K562 (cell line): ENCODE data around the gene CNNM2. TPM values are rescaled to one million over a fixed set of nuclear protein-coding genes. Genes with fewer than 3 reads are reported as not detected.

Experiments
- ATAC-seq: fragments of 200-7000 bp; cut with Tn5 transposase; 3 replicates; pipeline ENCODE4 v1.9.1; 2020; ENCODE audit warnings: moderate library complexity
- BruUV-seq: library from RNA; stranded (reverse); fragments of 400-500 nt; replicated peaks from 2 replicates; lab custom pipeline; 2021; lab: Mats Ljungman, UMichigan
- CTCF ChIA-PET: fragments of 300-600 bp; formaldehyde crosslinking; extraction: SDS; loops from one replicate; lab custom pipeline; 2021; ENCODE audit warnings: low intra/inter-chr PET ratio; lab: Yijun Ruan, JAX
- POLR2A ChIA-PET: fragments of 300-600, 350-650 bp; sonication (Branson Sonifier 250); formaldehyde crosslinking; extraction: SDS; loops from one replicate; lab custom pipeline; 2021; ENCODE audit warnings: antibody characterized with exemption, inconsistent platforms; lab: Yijun Ruan, JAX
- DNase-seq, 4 experiments: peaks; one replicate each; pipeline versions ENCODE4 v3.0.0 to v3.0.0-alpha.2; 2011 to 2018; ENCODE audit warnings: low spot score in 3 of 4, mixed read lengths in 3 of 4; ENCODE audit errors: extremely low read depth in 1 of 4
- FAIRE-seq: peaks from 2 replicates; lab custom pipeline; 2011; peaks lifted over from hg19 to GRCh38; lab: Jason Lieb, UNC
- H2AFZ ChIP-seq: 2 replicates; pipeline ENCODE4 v1.6.0; 2011; ENCODE audit warnings: low read depth, low read length, control low read depth, inconsistent platforms
- H3K27ac ChIP-seq: fragments of 200-600 bp; 3 replicates; pipeline ENCODE4 v1.8.0; 2011; ENCODE audit warnings: low read depth, mild to moderate bottlenecking, control low read depth, inconsistent platforms, low read length, moderate library complexity, mixed read lengths; ENCODE audit errors: extremely low read depth
- H3K27me3 ChIP-seq, 2 experiments: fragments of 300-600 bp in 1 of 2; 2 replicates in 1 of 2; 3 replicates in 1 of 2; pipeline versions ENCODE4 v1.6.0 to v1.8.0; 2011; ENCODE audit warnings: inconsistent platforms in 2 of 2, low read length in 2 of 2, mild to moderate bottlenecking in 1 of 2, mixed read lengths in 1 of 2, moderate library complexity in 1 of 2; ENCODE audit not compliant: control insufficient read depth in 2 of 2, insufficient read depth in 2 of 2
- H3K36me3 ChIP-seq: fragments of 300-600 bp; 3 replicates; pipeline ENCODE4 v1.8.0; 2011; ENCODE audit warnings: mild to moderate bottlenecking, low read length, inconsistent platforms; ENCODE audit not compliant: control insufficient read depth, insufficient read depth
- H3K4me1 ChIP-seq, 2 experiments: fragments of 200-600 bp in 1 of 2; replicated peaks in 1 of 2; 2 replicates in 1 of 2; 3 replicates in 1 of 2; pipeline versions ENCODE4 v1.5.1 to v1.8.0; 2011; ENCODE audit warnings: inconsistent platforms in 2 of 2, low read length in 2 of 2, mild to moderate bottlenecking in 1 of 2, mixed read lengths in 1 of 2, moderate library complexity in 1 of 2; ENCODE audit not compliant: control insufficient read depth in 2 of 2, insufficient read depth in 2 of 2
- H3K4me2 ChIP-seq: 2 replicates; pipeline ENCODE4 v1.6.1; 2011; ENCODE audit warnings: low read length, control low read depth, inconsistent platforms, mixed read lengths; ENCODE audit not compliant: insufficient read depth
- H3K4me3 ChIP-seq: fragments of 200-600 bp; sonication (generic), shearing (Covaris generic); 2 replicates; pipeline ENCODE4 v1.5.1; 2016; ENCODE audit warnings: control low read depth, inconsistent platforms
- H3K79me2 ChIP-seq: fragments of 200-600 bp; 3 replicates; pipeline ENCODE4 v1.8.0; 2011; ENCODE audit warnings: low read length, inconsistent platforms; ENCODE audit not compliant: control insufficient read depth, insufficient read depth
- H3K9ac ChIP-seq, 2 experiments: 2 replicates each; pipeline versions ENCODE4 v1.6.0 to v1.6.1; 2011; ENCODE audit warnings: low read depth in 2 of 2, low read length in 2 of 2, control low read depth in 1 of 2, inconsistent platforms in 1 of 2, mild to moderate bottlenecking in 1 of 2, mixed read lengths in 1 of 2; ENCODE audit not compliant: insufficient read depth in 1 of 2
- H3K9me1 ChIP-seq: one replicate; pipeline ENCODE4 v1.6.0; 2011; ENCODE audit warnings: inconsistent platforms, mild to moderate bottlenecking, low read length, moderate library complexity; ENCODE audit not compliant: control insufficient read depth, insufficient read depth
- H3K9me3 ChIP-seq: replicated peaks from 2 replicates; pipeline ENCODE4 v1.5.1; 2011; ENCODE audit warnings: low read depth, low read length, inconsistent platforms; ENCODE audit not compliant: control insufficient read depth, insufficient read depth
- H4K20me1 ChIP-seq: replicated peaks from 2 replicates; pipeline ENCODE4 v1.6.1; 2011; ENCODE audit warnings: low read length, inconsistent platforms, mixed read lengths; ENCODE audit not compliant: control insufficient read depth, insufficient read depth
- ARID3B ChIP-seq: fragments of 250-450 bp; sonication (Bioruptor Pico); IDR thresholded peaks from 2 replicates; pipeline ENCODE4 v1.4.0; 2020; ENCODE audit warnings: borderline replicate concordance
- CEBPG ChIP-seq, 3 experiments: fragments of 200-800 bp in 1 of 3; sonication (Bioruptor generic) in 1 of 3; sonication (generic) in 1 of 3; formaldehyde crosslinking in 1 of 3; IDR thresholded peaks in 2 of 3; conservative IDR thresholded peaks in 1 of 3; 2 replicates each; pipeline versions ENCODE4 v1.6.1 to v1.8.0; 2016 to 2022; ENCODE audit warnings: missing compliant biosample characterization in 2 of 3, missing genetic modification characterization in 2 of 3, mild to moderate bottlenecking in 1 of 3, missing genetic modification reagents in 1 of 3
- KAT7 ChIP-seq: sonication (generic); formaldehyde crosslinking; IDR thresholded peaks from 2 replicates; pipeline ENCODE4 v1.8.0; 2022; ENCODE audit warnings: missing genetic modification reagents, mild to moderate bottlenecking, borderline replicate concordance
- RUNX1 ChIP-seq: sonication (generic); IDR thresholded peaks from 2 replicates; pipeline ENCODE4 v1.6.1; 2016; ENCODE audit warnings: antibody characterized with exemption, low read depth
- SNAPC5 ChIP-seq: fragments of 250-450 bp; sonication (Bioruptor Pico); IDR thresholded peaks from 2 replicates; pipeline ENCODE4 v1.8.0; 2021; ENCODE audit warnings: moderate library complexity, mild to moderate bottlenecking, inconsistent platforms
- TCF7L2 ChIP-seq: fragments of 150-350 bp; IDR thresholded peaks from 2 replicates; pipeline ENCODE4 v1.6.1; 2016; ENCODE audit warnings: low read depth, mild to moderate bottlenecking, low read length, moderate library complexity
- TFAM ChIP-seq: fragments of 250-450 bp; sonication (Bioruptor Pico); conservative IDR thresholded peaks from 2 replicates; pipeline ENCODE4 v1.5.0; 2021; ENCODE audit warnings: mild to moderate bottlenecking, moderate library complexity
- TGIF2 ChIP-seq: sonication (generic); formaldehyde crosslinking; IDR thresholded peaks from 2 replicates; pipeline ENCODE4 v1.8.1; 2022; ENCODE audit warnings: mild to moderate bottlenecking, missing genetic modification reagents, moderate library complexity
- ZNF133 ChIP-seq: fragments of 250-450 bp; sonication (Bioruptor Pico); IDR thresholded peaks from 2 replicates; pipeline ENCODE4 v1.4.0; 2020; ENCODE audit warnings: mild to moderate bottlenecking
- ZNF318 ChIP-seq, 2 experiments: fragments of 450-650 bp; IDR thresholded peaks; 2 replicates each; pipeline ENCODE4 v1.6.1; 2016; ENCODE audit warnings: mild to moderate bottlenecking in 2 of 2, borderline replicate concordance in 1 of 2, low read depth in 1 of 2, moderate library complexity in 1 of 2
- ZNF436 ChIP-seq: fragments of 250-450, 450-650 bp; sonication (Bioruptor Pico); formaldehyde crosslinking; IDR thresholded peaks from 2 replicates; pipeline ENCODE4 v1.7.0; 2020; ENCODE audit warnings: mild to moderate bottlenecking
- ZNF586 ChIP-seq: fragments of 450-650 bp; formaldehyde crosslinking; conservative IDR thresholded peaks from 2 replicates; pipeline ENCODE4 v1.4.0; 2020; ENCODE audit warnings: mild to moderate bottlenecking, moderate library complexity
- WGBS: fragments of 100-300 bp; shearing (Covaris generic); methylation state at CpG from one replicate; pipeline ENCODE4 v1.1.6; 2016; ENCODE audit warnings: low coverage, mixed read lengths; ENCODE audit not compliant: insufficient coverage; ENCODE audit errors: missing lambda C conversion rate; 5-methylcytosine and 5-hydroxymethylcytosine counted together
- in situ Hi-C: fragments of 300-500 bp; cut with MboI; formaldehyde crosslinking; loops from 4 replicates; pipeline ENCODE4 v1.15.0; 2018; ENCODE audit warnings: inconsistent platforms, mixed read lengths
- intact Hi-C: fragments of 100-400 bp; cut with micrococcal nuclease; formaldehyde crosslinking; loops from 2 replicates; pipeline ENCODE4 v1.14.2; 2022
- polyA plus RNA-seq, 8 experiments: library from polyadenylated mRNA; depleted of rRNA in 4 of 8; stranded (reverse) in 5 of 8; unstranded in 3 of 8; fragments of >200 nt; fragmentation: Nextera tagmentation in 2 of 8; fragmentation: Illumina TruSeq in 1 of 8; extraction: Ambion mirVana in 2 of 8; extraction: Trizol in 1 of 8; gene quantifications; 2 replicates each; pipeline versions ENCODE4 v1.2.1 to v1.2.3, GENCODE V29; 2011 to 2014; ENCODE audit warnings: inconsistent platforms in 1 of 8, missing spikeins in 1 of 8
- total RNA-seq, 7 experiments: library from RNA; depleted of rRNA in 6 of 7; stranded (reverse); fragments of >200 nt in 6 of 7; fragmentation: Illumina TruSeq in 2 of 7; extraction: Trizol in 2 of 7; gene quantifications; 2 replicates each; pipeline versions ENCODE4 v1.2.1 to v1.2.3, GENCODE V29; 2011 to 2021; ENCODE audit warnings: low replicate concordance in 1 of 7

Gene CNNM2
- total and polyA plus RNA-seq, 9 of the 15 experiments (the other 6 are each of a cell fraction or from before 2014, with no cell fraction given) = 0.21 to 5.0 (median 1.3) TPM

- H3K27ac ChIP-seq = no peak overlapping the region
- no peaks in the 10 kb centered on the region for H3K36me3 ChIP-seq
- H3K9ac ChIP-seq = no peak overlapping the region
- H3K27me3 ChIP-seq = no peaks in the 10 kb centered on the region
- no peak for TF ChIP-seq ZNF318 (IDR thresholded peaks at IDR 0.05; ENCODE audit: borderline replicate concordance in 1 of 2, low read depth in 1 of 2)
- no peak for TF ChIP-seq TGIF2 (CRISPR knock-in tag)
- no peak for TF ChIP-seq RUNX1
- TF ChIP-seq ZNF133 (CRISPR knock-in tag) = no peak
- TF ChIP-seq ZNF586 = no peak
- TF ChIP-seq SNAPC5 = no peak
- TF ChIP-seq TCF7L2 = no peak
- no peak for TF ChIP-seq CEBPG (CRISPR knock-in tag; IDR thresholded peaks at IDR 0.05)
- no peak for TF ChIP-seq CEBPG (tag; conservative IDR thresholded peaks at IDR 0.05 in 1 of 2, IDR thresholded peaks at IDR 0.05 in 1 of 2)
- TF ChIP-seq TFAM (CRISPR knock-in tag) = no peak
- no peak for TF ChIP-seq KAT7 (CRISPR knock-in tag)
- TF ChIP-seq ZNF436 (CRISPR knock-in tag) = no peak
- TF ChIP-seq ARID3B = no peak
- peaks cover 0 to 2% of the 10 kb centered on the region in 2 experiments; a peak in 2 of 5 replicates for H3K4me1 ChIP-seq
- H2AFZ ChIP-seq = no peak overlapping the region
- no peak for DNase-seq
- ATAC-seq = no peak
- H3K4me2 ChIP-seq = no peak overlapping the region
- WGBS = 69% methylated on average over 2 of the region's 2 CpGs
- intact Hi-C loops (no loop called here), in situ Hi-C loops (no loop called here)
- POLR2A ChIA-PET = no interaction called here
- no peaks in the 10 kb centered on the region for H3K9me1 ChIP-seq
- H4K20me1 ChIP-seq = no peaks in the 10 kb centered on the region
- no TSS peak for BruUV-seq
- FAIRE-seq = no peak
- no peaks in the 10 kb centered on the region for H3K9me3 ChIP-seq
- no peak overlapping the region for H3K4me3 ChIP-seq
- no peaks in the 10 kb centered on the region for H3K79me2 ChIP-seq
- CTCF ChIA-PET = no interaction called here
Observed at GRCh38 chr10:103060575-103060974, 142.5 kb downstream of the CNNM2 start.
